Measurements from ENCODE around the gene STPG4. TPM values are rescaled to one million over a fixed set of nuclear protein-coding genes. Genes with fewer than 3 reads are reported as not detected.
A peak's percentile ranks its signal among the peaks of the same experiment; 100 is the strongest.
"Not testable (repeated sequence)": the region's sequence is repeated elsewhere in the genome, so short reads cannot be mapped to it uniquely, and the experiment has no call there.

STPG4 gene
- total RNA-seq, 1 donor from 2014 or later = 0.64 TPM

DNA sequence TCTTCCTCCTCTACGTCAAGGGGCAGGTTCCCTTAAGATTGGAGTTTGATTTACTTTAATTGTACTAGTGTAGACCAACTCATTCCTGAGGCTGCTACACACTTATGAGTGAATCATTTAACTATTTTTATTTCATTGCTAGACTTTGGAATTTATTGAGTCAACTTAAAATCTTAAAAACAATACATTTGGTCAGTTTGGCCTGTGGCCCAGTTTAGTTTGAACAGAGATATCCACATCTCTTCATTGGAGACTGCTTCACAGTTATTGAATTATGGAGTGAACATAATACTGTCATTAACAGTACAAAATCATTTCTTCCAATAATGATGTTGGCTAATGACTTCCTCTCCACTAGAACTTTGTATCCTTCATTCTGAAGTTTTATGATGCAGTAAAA, 34.5 kb upstream of the STPG4 start:
- Histone ChIP-seq H3K79me2 (ENCODE audit: insufficient read depth, low read length) (no peaks in the 10 kb centered on the region), H3K27me3 (ENCODE audit: insufficient read depth, low read length) (no peaks in the 10 kb centered on the region), H3K4me2 (ENCODE audit: low read length) (peak overlapping the region; percentile 78), H3K36me3 (ENCODE audit: insufficient read depth, low read length) (no peaks in the 10 kb centered on the region), H4K20me1 (ENCODE audit: insufficient read depth, low read length) (no peaks in the 10 kb centered on the region), H3K4me1 (ENCODE audit: insufficient read depth, low read length) (peaks cover 53% of the 10 kb centered on the region), H2AFZ (ENCODE audit: low read depth, low read length) (no peak overlapping the region), H3K9ac (ENCODE audit: low read length) (peak overlapping the region; percentile 76), H3K9me3 (ENCODE audit: insufficient read depth, low read depth, low read length) (no peaks in the 10 kb centered on the region), H3K27ac (ENCODE audit: low read depth, low read length) (peak overlapping the region; percentile 96), H3K4me3 (ENCODE audit: insufficient read depth, low read depth, low read length) (peak overlapping the region; percentile 18)
- Mint-ChIP-seq H3K9me3 (ENCODE audit: unreplicated experiment) (peaks cover 2% of the 10 kb centered on the region), H3K36me3 (ENCODE audit: low read depth, unreplicated experiment) (no peaks in the 10 kb centered on the region), H3K4me1 (ENCODE audit: low read depth, unreplicated experiment) (peaks cover 70% of the 10 kb centered on the region), H3K4me3 (ENCODE audit: unreplicated experiment) (no peak overlapping the region), H3K27me3 (ENCODE audit: low read depth, unreplicated experiment) (no peaks in the 10 kb centered on the region), H3K27ac (ENCODE audit: unreplicated experiment) (peak overlapping the region; percentile 92)
- DNase-seq (ENCODE audit: low read depth) = peak; percentile 97
- FAIRE-seq = peak; percentile 72
- TF ChIP-seq, protein P1, sequence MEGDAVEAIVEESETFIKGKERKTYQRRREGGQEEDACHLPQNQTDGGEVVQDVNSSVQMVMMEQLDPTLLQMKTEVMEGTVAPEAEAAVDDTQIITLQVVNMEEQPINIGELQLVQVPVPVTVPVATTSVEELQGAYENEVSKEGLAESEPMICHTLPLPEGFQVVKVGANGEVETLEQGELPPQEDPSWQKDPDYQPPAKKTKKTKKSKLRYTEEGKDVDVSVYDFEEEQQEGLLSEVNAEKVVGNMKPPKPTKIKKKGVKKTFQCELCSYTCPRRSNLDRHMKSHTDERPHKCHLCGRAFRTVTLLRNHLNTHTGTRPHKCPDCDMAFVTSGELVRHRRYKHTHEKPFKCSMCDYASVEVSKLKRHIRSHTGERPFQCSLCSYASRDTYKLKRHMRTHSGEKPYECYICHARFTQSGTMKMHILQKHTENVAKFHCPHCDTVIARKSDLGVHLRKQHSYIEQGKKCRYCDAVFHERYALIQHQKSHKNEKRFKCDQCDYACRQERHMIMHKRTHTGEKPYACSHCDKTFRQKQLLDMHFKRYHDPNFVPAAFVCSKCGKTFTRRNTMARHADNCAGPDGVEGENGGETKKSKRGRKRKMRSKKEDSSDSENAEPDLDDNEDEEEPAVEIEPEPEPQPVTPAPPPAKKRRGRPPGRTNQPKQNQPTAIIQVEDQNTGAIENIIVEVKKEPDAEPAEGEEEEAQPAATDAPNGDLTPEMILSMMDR (IDR thresholded peaks at IDR 0.05; ENCODE audit: insufficient read depth, low read depth, low read length) = no peak
- TF ChIP-seq EZH2 (IDR thresholded peaks at IDR 0.05; ENCODE audit: insufficient read depth, low read length) = no peak

DNA sequence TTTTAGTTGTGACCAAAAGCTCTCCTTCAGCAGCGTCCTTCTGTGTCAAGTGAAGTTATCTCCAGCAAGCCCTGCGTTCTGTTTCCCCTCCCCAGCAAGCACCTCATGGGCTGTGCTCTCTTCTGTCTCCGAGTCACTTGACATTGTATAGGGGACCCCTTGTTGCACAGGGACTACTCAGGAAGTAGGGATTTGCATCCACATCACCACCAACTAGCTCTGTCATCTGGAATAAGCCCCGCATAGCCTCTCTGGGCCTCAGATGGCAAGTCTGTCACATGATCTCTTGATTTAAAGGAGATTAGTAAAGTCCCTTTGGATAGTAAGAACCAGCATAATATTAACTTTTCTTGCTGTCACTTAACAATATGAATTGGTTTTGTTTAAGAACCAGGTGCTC, 32.0 kb upstream of the STPG4 start:
- Histone ChIP-seq H4K20me1 (ENCODE audit: insufficient read depth, low read length) (no peaks in the 10 kb centered on the region), H3K36me3 (ENCODE audit: insufficient read depth, low read length) (no peaks in the 10 kb centered on the region), H2AFZ (ENCODE audit: low read depth, low read length) (no peak overlapping the region), H3K27ac (ENCODE audit: low read depth, low read length) (no peak overlapping the region), H3K4me3 (ENCODE audit: insufficient read depth, low read depth, low read length) (no peak overlapping the region), H3K9me3 (ENCODE audit: insufficient read depth, low read depth, low read length) (no peaks in the 10 kb centered on the region), H3K79me2 (ENCODE audit: insufficient read depth, low read length) (no peaks in the 10 kb centered on the region), H3K9ac (ENCODE audit: low read length) (no peak overlapping the region), H3K4me1 (ENCODE audit: insufficient read depth, low read length) (peaks cover 38% of the 10 kb centered on the region), H3K27me3 (ENCODE audit: insufficient read depth, low read length) (no peaks in the 10 kb centered on the region), H3K4me2 (ENCODE audit: low read length) (no peak overlapping the region)
- no peaks in the 10 kb centered on the region for H3K36me3 Mint-ChIP-seq (ENCODE audit: low read depth, unreplicated experiment)
- DNase-seq (ENCODE audit: low read depth) = no peak
- no peaks in the 10 kb centered on the region for H3K27me3 Mint-ChIP-seq (ENCODE audit: low read depth, unreplicated experiment)
- H3K9me3 Mint-ChIP-seq (ENCODE audit: unreplicated experiment) = no peaks in the 10 kb centered on the region
- H3K4me3 Mint-ChIP-seq (ENCODE audit: unreplicated experiment) = no peak overlapping the region
- no peak overlapping the region for H3K27ac Mint-ChIP-seq (ENCODE audit: unreplicated experiment)
- H3K4me1 Mint-ChIP-seq (ENCODE audit: low read depth, unreplicated experiment) = peaks cover 54% of the 10 kb centered on the region
- TF ChIP-seq EZH2 (IDR thresholded peaks at IDR 0.05; ENCODE audit: insufficient read depth, low read length) = no peak
- TF ChIP-seq, protein P1 (IDR thresholded peaks at IDR 0.05; ENCODE audit: insufficient read depth, low read depth, low read length) = no peak
- no peak for FAIRE-seq

DNA sequence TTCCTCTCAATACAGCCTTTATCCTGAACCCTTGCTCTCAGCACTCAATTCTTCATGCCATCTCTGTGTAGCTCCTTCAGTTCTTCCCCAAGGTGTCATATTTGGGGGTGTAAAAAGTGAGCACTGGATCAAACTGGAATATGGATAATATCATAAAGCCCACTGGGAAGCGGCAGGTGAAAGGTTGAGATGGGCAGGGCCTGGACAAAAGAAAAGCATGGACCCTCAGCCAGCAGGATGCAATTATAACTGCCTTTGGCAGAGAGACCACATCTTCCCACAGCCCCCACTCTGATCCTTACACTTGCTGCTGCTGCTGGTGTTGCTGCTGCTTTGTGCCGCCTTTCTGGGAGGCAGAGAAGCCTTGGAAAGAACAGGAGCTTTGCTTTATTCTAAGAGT, 31.2 kb upstream of the STPG4 start:
- no peaks in the 10 kb centered on the region for H3K27me3 ChIP-seq (ENCODE audit: insufficient read depth, low read length)
- no peak overlapping the region for H3K4me3 ChIP-seq (ENCODE audit: insufficient read depth, low read depth, low read length)
- no peaks in the 10 kb centered on the region for H3K9me3 ChIP-seq (ENCODE audit: insufficient read depth, low read depth, low read length)
- FAIRE-seq = no peak
- no peaks in the 10 kb centered on the region for H3K79me2 ChIP-seq (ENCODE audit: insufficient read depth, low read length)
- no peak overlapping the region for H3K27ac Mint-ChIP-seq (ENCODE audit: unreplicated experiment)
- TF ChIP-seq EZH2 (IDR thresholded peaks at IDR 0.05; ENCODE audit: insufficient read depth, low read length) = no peak
- TF ChIP-seq, protein P1 (IDR thresholded peaks at IDR 0.05; ENCODE audit: insufficient read depth, low read depth, low read length) = no peak
- no peak overlapping the region for H3K4me2 ChIP-seq (ENCODE audit: low read length)
- H3K9me3 Mint-ChIP-seq (ENCODE audit: unreplicated experiment) = no peaks in the 10 kb centered on the region
- H3K36me3 ChIP-seq (ENCODE audit: insufficient read depth, low read length) = no peaks in the 10 kb centered on the region
- H3K4me1 Mint-ChIP-seq (ENCODE audit: low read depth, unreplicated experiment) = peaks cover 48% of the 10 kb centered on the region
- no peak overlapping the region for H2AFZ ChIP-seq (ENCODE audit: low read depth, low read length)
- no peak overlapping the region for H3K9ac ChIP-seq (ENCODE audit: low read length)
- DNase-seq (ENCODE audit: low read depth) = no peak
- H3K4me3 Mint-ChIP-seq (ENCODE audit: unreplicated experiment) = no peak overlapping the region
- peaks cover 31% of the 10 kb centered on the region for H3K4me1 ChIP-seq (ENCODE audit: insufficient read depth, low read length)
- no peaks in the 10 kb centered on the region for H4K20me1 ChIP-seq (ENCODE audit: insufficient read depth, low read length)
- H3K27me3 Mint-ChIP-seq (ENCODE audit: low read depth, unreplicated experiment) = no peaks in the 10 kb centered on the region
- no peaks in the 10 kb centered on the region for H3K36me3 Mint-ChIP-seq (ENCODE audit: low read depth, unreplicated experiment)
- H3K27ac ChIP-seq (ENCODE audit: low read depth, low read length) = no peak overlapping the region

DNA sequence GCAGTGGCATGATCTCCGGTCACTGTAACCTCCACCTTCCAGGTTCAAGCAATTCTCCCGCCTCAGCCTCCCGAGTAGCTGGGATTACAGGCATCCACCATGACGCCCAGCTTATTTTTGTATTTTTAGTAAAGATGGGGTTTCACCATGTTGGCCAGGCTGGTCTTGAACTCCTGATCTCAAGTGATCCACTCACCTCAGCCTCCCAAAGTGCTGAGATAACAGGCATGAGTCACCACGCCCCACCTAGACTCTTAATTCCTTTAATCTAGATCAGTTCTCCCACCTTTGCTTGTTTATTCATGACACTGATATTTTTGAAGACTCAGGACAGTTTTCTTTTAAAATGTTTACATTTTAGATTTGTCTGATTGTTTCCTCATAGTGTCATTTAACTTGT, 30.0 kb upstream of the STPG4 start:
- not testable (repeated sequence) for H2AFZ ChIP-seq (ENCODE audit: low read depth, low read length); DNase-seq (ENCODE audit: low read depth); FAIRE-seq; H3K9me3 ChIP-seq (ENCODE audit: insufficient read depth, low read depth, low read length); H3K36me3 Mint-ChIP-seq (ENCODE audit: low read depth, unreplicated experiment); H3K27ac ChIP-seq (ENCODE audit: low read depth, low read length); H3K9me3 Mint-ChIP-seq (ENCODE audit: unreplicated experiment); H3K4me3 ChIP-seq (ENCODE audit: insufficient read depth, low read depth, low read length); H4K20me1 ChIP-seq (ENCODE audit: insufficient read depth, low read length); H3K27me3 ChIP-seq (ENCODE audit: insufficient read depth, low read length); H3K4me3 Mint-ChIP-seq (ENCODE audit: unreplicated experiment); H3K9ac ChIP-seq (ENCODE audit: low read length); H3K4me2 ChIP-seq (ENCODE audit: low read length); H3K36me3 ChIP-seq (ENCODE audit: insufficient read depth, low read length); H3K27me3 Mint-ChIP-seq (ENCODE audit: low read depth, unreplicated experiment); H3K79me2 ChIP-seq (ENCODE audit: insufficient read depth, low read length)
- Mint-ChIP-seq H3K4me1 (ENCODE audit: low read depth, unreplicated experiment) (peaks cover 49% of the 10 kb centered on the region), H3K27ac (ENCODE audit: unreplicated experiment) (peak overlapping the region; percentile 5)
- peaks cover 19% of the 10 kb centered on the region for H3K4me1 ChIP-seq (ENCODE audit: insufficient read depth, low read length)

All from astrocyte (in vitro differentiated cells and primary cell).